DMS53 (cell line): Measurements from ENCODE around the gene SOX14.

ENCODE experiments used
- DNase-seq: peaks from one replicate; lab custom pipeline; 2025; lab: John Stamatoyannopoulos, UW

SOX14 gene

GRCh38 chr3:137768361-137769321 lies 4.5 kb downstream of the SOX14 start:
- peak; percentile 45 for DNase-seq

GRCh38 chr3:137769322-137770065 lies 5.4 kb downstream of the SOX14 start:
- DNase-seq, result peak; percentile 10

- DNase-seq, result no peak
Observed at GRCh38 chr3:137770066-137770834, 6.1 kb downstream of the SOX14 start.

GRCh38 chr3:137770835-137771399 lies 6.8 kb downstream of the SOX14 start:
- DNase-seq, result peak; percentile 58

- peak; percentile 27 for DNase-seq
Observed at GRCh38 chr3:137771401-137772213, 7.5 kb downstream of the SOX14 start.

- no peak for DNase-seq
Observed at GRCh38 chr3:137772214-137772955, 8.3 kb downstream of the SOX14 start.

GRCh38 chr3:137778941-137779340 lies 14.8 kb downstream of the SOX14 start:
- no peak for DNase-seq

- DNase-seq, result peak; percentile 48
Observed at GRCh38 chr3:137787529-137787928, 23.4 kb downstream of the SOX14 start.

GRCh38 chr3:137789236-137789635 lies 25.1 kb downstream of the SOX14 start:
- no peak for DNase-seq

GRCh38 chr3:137792626-137793271 lies 28.6 kb downstream of the SOX14 start:
- peak; percentile 60 for DNase-seq

GRCh38 chr3:137796993-137797392 lies 32.9 kb downstream of the SOX14 start:
- no peak for DNase-seq

- no peak for DNase-seq
Observed at GRCh38 chr3:137803215-137803614, 39.1 kb downstream of the SOX14 start.

- no peak for DNase-seq
Observed at GRCh38 chr3:137807998-137808397, 43.9 kb downstream of the SOX14 start.

GRCh38 chr3:137809509-137809908 lies 45.4 kb downstream of the SOX14 start:
- DNase-seq, result no peak

- no peak for DNase-seq
Observed at GRCh38 chr3:137812023-137812422, 47.9 kb downstream of the SOX14 start.

- no peak for DNase-seq
Observed at GRCh38 chr3:137815251-137815650, 51.1 kb downstream of the SOX14 start.
